ENCODE measurements around the gene NFATC2. TPM values are rescaled to one million over a fixed set of nuclear protein-coding genes. Genes with fewer than 3 reads are reported as not detected.

Gene NFATC2
- total and polyA plus RNA-seq, 2 experiments from 2014 or later, result 4.9 to 8.3 TPM

- Histone ChIP-seq H3K79me2 (no peaks in the 10 kb centered on the region), H3K4me3 (no peak overlapping the region), H3K27ac (peak overlapping the region; percentile 8), H3K9me3 (ENCODE audit: low read depth) (no peaks in the 10 kb centered on the region), H3K27me3 (no peaks in the 10 kb centered on the region), H3K4me1 (ENCODE audit: insufficient read depth) (peaks cover 7% of the 10 kb centered on the region), H2AFZ (no peak overlapping the region), H3K9me2 (replicated peaks; ENCODE audit: insufficient read depth) (no peaks in the 10 kb centered on the region), H3K4me2 (no peak overlapping the region), H3K36me3 (replicated peaks; ENCODE audit: insufficient read depth, low read depth) (no peaks in the 10 kb centered on the region), H4K20me1 (ENCODE audit: insufficient read depth, poor library complexity, severe bottlenecking) (no peaks in the 10 kb centered on the region)
- TF ChIP-seq CTCF (IDR thresholded peaks at IDR 0.05; ENCODE audit: poor library complexity) (no peak), EZH2phosphoT487 (IDR thresholded peaks at IDR 0.05; ENCODE audit: low read depth, severe bottlenecking, unreplicated experiment) (no peak), EZH2 (IDR thresholded peaks at IDR 0.05; ENCODE audit: borderline replicate concordance) (no peak)
- 68% methylated on average over 20 of the region's 20 CpGs for WGBS (ENCODE audit: low lambda C conversion rate, missing lambda C conversion rate)
- peak; percentile 62 for DNase-seq (ENCODE audit: low spot score)
These were observed 54.8 kb downstream of the NFATC2 start for GRCh38 chr20:51487565-51488268.

GRCh38 chr20:51487076-51487475 lies 55.4 kb downstream of the NFATC2 start:
- Histone ChIP-seq H3K27ac (no peak overlapping the region), H2AFZ (no peak overlapping the region)

GRCh38 chr20:51486197-51487005 lies 56.1 kb downstream of the NFATC2 start:
- no peaks in the 10 kb centered on the region for H3K27me3 ChIP-seq
- H3K79me2 ChIP-seq, result no peaks in the 10 kb centered on the region
- H3K27ac ChIP-seq, result peak overlapping the region; percentile 12
- DNase-seq (ENCODE audit: low spot score), result no peak
- H3K9me2 ChIP-seq (replicated peaks; ENCODE audit: insufficient read depth), result no peaks in the 10 kb centered on the region
- TF ChIP-seq CTCF (IDR thresholded peaks at IDR 0.05; ENCODE audit: poor library complexity) (no peak), EZH2phosphoT487 (IDR thresholded peaks at IDR 0.05; ENCODE audit: low read depth, severe bottlenecking, unreplicated experiment) (no peak), EZH2 (IDR thresholded peaks at IDR 0.05; ENCODE audit: borderline replicate concordance) (no peak)
- peaks cover 7% of the 10 kb centered on the region for H3K4me1 ChIP-seq (ENCODE audit: insufficient read depth)
- no peaks in the 10 kb centered on the region for H4K20me1 ChIP-seq (ENCODE audit: insufficient read depth, poor library complexity, severe bottlenecking)
- no peaks in the 10 kb centered on the region for H3K36me3 ChIP-seq (replicated peaks; ENCODE audit: insufficient read depth, low read depth)
- no peaks in the 10 kb centered on the region for H3K9me3 ChIP-seq (ENCODE audit: low read depth)
- 71% methylated on average over 12 of the region's 12 CpGs for WGBS (ENCODE audit: low lambda C conversion rate, missing lambda C conversion rate)
- H2AFZ ChIP-seq, result no peak overlapping the region
- no peak overlapping the region for H3K4me2 ChIP-seq
- no peak overlapping the region for H3K4me3 ChIP-seq

More at GRCh38 chr20:51487076-51487475, 55.4 kb downstream of the NFATC2 start:
- H3K9me3 ChIP-seq (ENCODE audit: low read depth), result no peaks in the 10 kb centered on the region
- peaks cover 7% of the 10 kb centered on the region for H3K4me1 ChIP-seq (ENCODE audit: insufficient read depth)
- no peaks in the 10 kb centered on the region for H3K27me3 ChIP-seq
- no peak overlapping the region for H3K4me2 ChIP-seq
- H3K4me3 ChIP-seq, result no peak overlapping the region
- H4K20me1 ChIP-seq (ENCODE audit: insufficient read depth, poor library complexity, severe bottlenecking), result no peaks in the 10 kb centered on the region
- no peaks in the 10 kb centered on the region for H3K79me2 ChIP-seq
- TF ChIP-seq EZH2 (IDR thresholded peaks at IDR 0.05; ENCODE audit: borderline replicate concordance) (no peak), CTCF (IDR thresholded peaks at IDR 0.05; ENCODE audit: poor library complexity) (no peak), EZH2phosphoT487 (IDR thresholded peaks at IDR 0.05; ENCODE audit: low read depth, severe bottlenecking, unreplicated experiment) (no peak)
- no peak for DNase-seq (ENCODE audit: low spot score)
- H3K36me3 ChIP-seq (replicated peaks; ENCODE audit: insufficient read depth, low read depth), result no peaks in the 10 kb centered on the region
- WGBS (ENCODE audit: low lambda C conversion rate, missing lambda C conversion rate), result 82% methylated on average over 7 of the region's 7 CpGs
- H3K9me2 ChIP-seq (replicated peaks; ENCODE audit: insufficient read depth), result no peaks in the 10 kb centered on the region
